Kidney (tissue), 14 donors: Measurements from ENCODE around the gene F12. TPM values are rescaled to one million over a fixed set of nuclear protein-coding genes. Genes with fewer than 3 reads are reported as not detected.
A peak's percentile ranks its signal among the peaks of the same experiment; 100 is the strongest.

ENCODE experiments used
- DNase-seq, 5 donors: peaks; one replicate each; pipeline ENCODE4 v3.0.0-alpha.2; 2013 to 2020
- FAIRE-seq: peaks from 2 replicates; lab custom pipeline; 2012; peaks lifted over from hg19 to GRCh38; lab: Jason Lieb, UNC
- H3K27ac ChIP-seq, 2 donors: one replicate each; pipeline ENCODE4 v1.7.0; 2013; ENCODE audit warnings: low read depth in 2 of 2, low read length in 2 of 2, inconsistent platforms in 1 of 2
- H3K27me3 ChIP-seq: one replicate; pipeline ENCODE4 v1.7.1; 2013; ENCODE audit warnings: low read length, inconsistent platforms; ENCODE audit not compliant: control insufficient read depth, insufficient read depth
- H3K36me3 ChIP-seq, 3 donors: one replicate each; pipeline versions ENCODE4 v1.7.0 to v1.7.1; 2013; ENCODE audit warnings: low read length in 3 of 3, control low read depth in 1 of 3, inconsistent platforms in 1 of 3; ENCODE audit not compliant: insufficient read depth in 3 of 3, control insufficient read depth in 2 of 3
- H3K4me1 ChIP-seq, 3 donors: one replicate each; pipeline versions ENCODE4 v1.7.0 to v1.7.1; 2013; ENCODE audit warnings: low read length in 3 of 3, inconsistent platforms in 1 of 3, low read depth in 1 of 3; ENCODE audit not compliant: control insufficient read depth in 2 of 3, insufficient read depth in 2 of 3
- H3K4me3 ChIP-seq, 3 donors: one replicate each; pipeline versions ENCODE4 v1.7.0 to v1.8.1; 2013; ENCODE audit warnings: low read length in 3 of 3, control low read depth in 1 of 3, inconsistent platforms in 1 of 3
- H3K9ac ChIP-seq, 3 donors: one replicate each; pipeline versions ENCODE4 v1.7.0 to v1.7.1; 2013; ENCODE audit warnings: low read length in 3 of 3, control low read depth in 1 of 3, inconsistent platforms in 1 of 3
- H3K9me3 ChIP-seq, 3 donors: one replicate each; pipeline versions ENCODE4 v1.7.0 to v1.7.1; 2013; ENCODE audit warnings: low read length in 3 of 3, control low read depth in 1 of 3, inconsistent platforms in 1 of 3; ENCODE audit not compliant: control insufficient read depth in 2 of 3, insufficient read depth in 1 of 3
- CTCF ChIP-seq: IDR thresholded peaks from 3 replicates; pipeline ENCODE4 v1.5.1; 2012; ENCODE audit warnings: mild to moderate bottlenecking, moderate library complexity, borderline replicate concordance; ENCODE audit not compliant: insufficient read depth; ENCODE audit errors: extremely low read depth
- intact Hi-C: fragments of 100-400 bp; cut with DNase I; formaldehyde crosslinking; loops from one replicate; pipeline ENCODE4 v1.11.1; 2022
- polyA plus RNA-seq: library from polyadenylated mRNA; stranded (reverse); fragments of 350-450 nt; fragmentation: Illumina TruSeq; extraction: RNeasy Lipid Tissue Mini Kit (QIAGEN cat#74804); gene quantifications from one replicate; pipeline ENCODE4 v1.2.3, GENCODE V29; 2014; ENCODE audit warnings: low read depth, low replicate concordance; ENCODE audit not compliant: insufficient read depth
- total RNA-seq: library from RNA; stranded (reverse); fragmentation: NEBNext Ultra II Directional; extraction: Animal tissue kit (Norgen Biotek cat#: 25700); gene quantifications from one replicate; pipeline ENCODE4 v1.2.1, GENCODE V29; 2021
- donor health status: control.
- donor health status: control.
- donor health status: control.
- donor health status: control.
- donor health status: control.
- donor health status: DM: yes; HTN: yes; CAD: no.
- donor health status: Normal renal cell carcinoma (clear cell type).

F12 gene
- total and polyA plus RNA-seq, 2 donors from 2014 or later = 3.1 to 4.2 TPM

DNA sequence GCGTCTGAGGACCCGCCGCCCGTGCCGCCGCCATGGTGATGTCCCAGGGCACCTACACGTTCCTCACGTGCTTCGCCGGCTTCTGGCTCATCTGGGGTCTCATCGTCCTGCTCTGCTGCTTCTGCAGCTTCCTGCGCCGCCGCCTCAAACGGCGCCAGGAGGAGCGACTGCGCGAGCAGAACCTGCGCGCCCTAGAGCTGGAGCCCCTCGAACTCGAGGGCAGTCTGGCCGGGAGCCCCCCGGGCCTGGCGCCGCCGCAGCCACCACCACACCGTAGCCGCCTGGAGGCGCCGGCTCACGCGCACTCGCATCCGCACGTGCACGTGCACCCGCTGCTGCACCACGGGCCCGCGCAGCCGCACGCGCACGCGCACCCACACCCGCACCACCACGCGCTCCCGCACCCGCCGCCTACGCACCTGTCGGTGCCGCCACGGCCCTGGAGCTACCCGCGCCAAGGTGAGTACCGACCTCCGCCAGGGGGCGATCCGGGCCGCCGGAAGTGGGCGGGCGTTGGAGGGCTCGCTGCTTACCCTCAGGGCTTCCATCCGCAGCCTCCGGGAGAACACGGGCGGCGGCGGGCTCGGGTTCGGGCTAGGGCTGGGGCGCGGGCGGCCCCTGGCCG lies 45.8 kb upstream of the F12 start:
- DNase-seq (peak; percentile 89 to 95 (median 93)), FAIRE-seq (no peak)
- Histone ChIP-seq H3K4me1 (peaks cover 0 to 13% (median 0%) of the 10 kb centered on the region in 3 donors), H3K9me3 (no peaks in the 10 kb centered on the region), H3K27ac (peak overlapping the region in 1 of 2 donors; percentile 72), H3K4me3 (peak overlapping the region; percentile 3 to 59 (median 46)), H3K36me3 (no peaks in the 10 kb centered on the region), H3K9ac (peak overlapping the region in 1 of 3 donors; percentile 34), H3K27me3 (no peaks in the 10 kb centered on the region)
- peak; percentile 74 for TF ChIP-seq CTCF
- intact Hi-C loops = no loop called here

DNA sequence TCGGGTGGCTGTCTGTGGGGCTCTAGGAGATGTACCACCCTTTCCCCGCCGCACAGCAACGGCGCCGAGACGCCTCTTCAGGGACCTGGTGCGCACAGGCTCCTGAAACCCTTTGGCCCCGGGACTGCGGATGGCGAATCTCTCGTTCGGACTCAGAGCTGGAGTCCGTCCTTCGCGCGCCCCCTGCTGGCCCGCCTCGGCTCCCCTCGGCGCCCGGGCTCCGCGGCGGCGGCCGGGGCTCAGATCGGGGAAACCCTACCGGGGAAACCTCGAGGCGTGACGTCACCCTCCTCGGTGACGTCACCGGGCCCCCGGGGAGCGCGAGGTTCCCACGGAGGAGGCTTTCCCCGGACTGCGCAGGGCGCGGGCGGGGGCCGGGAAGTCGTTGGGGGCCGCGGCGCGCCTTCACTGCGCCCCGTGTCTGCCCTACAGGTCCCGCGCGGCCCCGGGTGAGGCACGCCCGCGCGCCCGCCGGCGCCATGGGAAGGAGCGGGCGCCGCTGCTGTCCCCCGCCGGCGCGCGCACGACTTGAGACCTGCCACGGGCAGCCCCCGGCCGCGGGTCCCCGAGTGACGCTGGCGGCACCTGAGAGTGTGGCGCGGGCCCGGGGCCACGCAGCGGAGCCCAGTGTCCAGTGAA lies 45.2 kb upstream of the F12 start:
- intact Hi-C loops = loop anchor here (5.0 kb wide), 1 partner anchor 47 kb away; the partner anchor contains the start of gene F12
- Histone ChIP-seq H3K4me3 (peak overlapping the region in 2 of 3 donors; percentile 46 to 59), H3K9me3 (no peaks in the 10 kb centered on the region), H3K36me3 (no peaks in the 10 kb centered on the region), H3K9ac (peak overlapping the region in 2 of 3 donors; percentile 25 to 26), H3K4me1 (peaks cover 0 to 13% (median 0%) of the 10 kb centered on the region in 3 donors), H3K27me3 (no peaks in the 10 kb centered on the region), H3K27ac (peak overlapping the region in 1 of 2 donors; percentile 11)
- no peak for FAIRE-seq
- TF ChIP-seq CTCF = peak; percentile 97
- DNase-seq = peak; percentile 94 to 97 (median 95)

DNA sequence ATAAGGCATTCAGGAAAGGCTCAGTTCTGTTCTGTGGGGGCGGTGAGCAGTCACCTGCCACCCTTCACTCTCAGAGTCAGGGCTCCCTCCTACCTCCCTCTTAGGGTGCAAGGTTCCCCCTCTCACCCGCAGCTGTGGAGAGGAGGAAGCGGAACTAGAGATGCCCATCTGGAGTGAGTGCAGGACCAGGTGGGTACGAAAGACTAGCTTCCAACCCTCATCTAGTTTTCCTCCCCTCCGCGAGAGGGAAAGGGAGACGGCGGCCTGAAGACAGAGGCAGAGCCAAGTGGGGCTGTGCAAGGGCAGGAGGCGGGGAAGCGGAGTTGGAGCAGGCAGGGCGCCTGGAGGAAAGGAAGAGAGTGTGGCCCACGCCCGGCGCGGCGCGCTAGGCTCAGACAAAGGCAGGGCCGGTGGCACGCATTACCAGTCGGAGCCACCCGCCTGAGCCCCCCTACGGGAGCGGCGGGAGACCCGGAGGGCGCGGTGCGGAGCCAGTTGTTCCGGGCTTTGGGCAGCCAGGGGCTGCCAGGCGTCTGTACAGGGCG lies 44.6 kb upstream of the F12 start:
- no peak for FAIRE-seq
- DNase-seq = peak in 2 of 5 donors; percentile 71 to 87
- no peaks in the 10 kb centered on the region for H3K27me3 ChIP-seq
- H3K4me1 ChIP-seq = peaks cover 0 to 13% (median 0%) of the 10 kb centered on the region in 3 donors
- H3K9me3 ChIP-seq = no peaks in the 10 kb centered on the region
- H3K27ac ChIP-seq = peak overlapping the region in 1 of 2 donors; percentile 11
- H3K9ac ChIP-seq = peak overlapping the region in 1 of 3 donors; percentile 25
- no peaks in the 10 kb centered on the region for H3K36me3 ChIP-seq
- intact Hi-C loops = loop anchor here (5.0 kb wide), 1 partner anchor 47 kb away; the partner anchor contains the start of gene F12
- H3K4me3 ChIP-seq = peak overlapping the region in 2 of 3 donors; percentile 11 to 46
- no peak for TF ChIP-seq CTCF
